ENCODE data around the gene SVIL.

- TF ChIP-seq CTCF (conservative IDR thresholded peaks at IDR 0.05; ENCODE audit: low read length) = no peak
- TF ChIP-seq EZH2phosphoT487 (IDR thresholded peaks at IDR 0.05; ENCODE audit: borderline replicate concordance) = no peak
Observed at GRCh38 chr10:29438271-29438670, 196.5 kb downstream of the SVIL start.
